GM23248 (cell line): ENCODE data around the gene FKRP. TPM values are rescaled to one million over a fixed set of nuclear protein-coding genes. Genes with fewer than 3 reads are reported as not detected.
A peak's percentile ranks its signal among the peaks of the same experiment; 100 is the strongest.
"Not testable (repeated sequence)": the region's sequence is repeated elsewhere in the genome, so short reads cannot be mapped to it uniquely, and the experiment has no call there.

Experiments used
- DNase-seq: peaks from one replicate; pipeline ENCODE4 v3.0.0-alpha.2; 2015
- H2AFZ ChIP-seq: fragments of 200-600 bp; sonication (generic); 2 replicates; pipeline ENCODE4 v1.6.1; 2016; ENCODE audit warnings: antibody characterized with exemption
- H3F3A ChIP-seq: fragments of 200-600 bp; sonication (generic); 2 replicates; pipeline ENCODE4 v1.6.1; 2016; ENCODE audit warnings: mild to moderate bottlenecking, antibody characterized with exemption, mixed run types; ENCODE audit not compliant: insufficient read depth
- H3K27ac ChIP-seq: fragments of 200-600 bp; sonication (generic); 2 replicates; pipeline ENCODE4 v1.5.1; 2016; ENCODE audit warnings: mild to moderate bottlenecking
- H3K27me3 ChIP-seq: fragments of 200-600 bp; sonication (generic); replicated peaks from 2 replicates; pipeline ENCODE4 v1.6.1; 2016; ENCODE audit warnings: mild to moderate bottlenecking; ENCODE audit not compliant: insufficient read depth
- H3K36me3 ChIP-seq: fragments of 200-600 bp; sonication (generic); 2 replicates; pipeline ENCODE4 v1.6.1; 2016; ENCODE audit warnings: low read depth, mild to moderate bottlenecking
- H3K4me1 ChIP-seq: fragments of 200-600 bp; sonication (generic); 2 replicates; pipeline ENCODE4 v1.6.1; 2016; ENCODE audit warnings: mild to moderate bottlenecking; ENCODE audit not compliant: insufficient read depth
- H3K4me2 ChIP-seq: fragments of 200-600 bp; sonication (generic); one replicate; pipeline ENCODE4 v1.6.1; 2016; ENCODE audit warnings: mild to moderate bottlenecking; ENCODE audit not compliant: unreplicated experiment
- H3K4me3 ChIP-seq: fragments of 200-600 bp; sonication (generic); 2 replicates; pipeline ENCODE4 v1.5.1; 2016; ENCODE audit warnings: mild to moderate bottlenecking
- H3K79me2 ChIP-seq: fragments of 200-600 bp; sonication (generic); 2 replicates; pipeline ENCODE4 v1.6.1; 2016; ENCODE audit warnings: mild to moderate bottlenecking; ENCODE audit not compliant: insufficient read depth
- H3K9ac ChIP-seq: fragments of 200-600 bp; sonication (generic); 2 replicates; pipeline ENCODE4 v1.6.1; 2016; ENCODE audit warnings: mild to moderate bottlenecking
- H3K9me2 ChIP-seq: fragments of 200-600 bp; sonication (generic); 2 replicates; pipeline ENCODE4 v1.6.1; 2016; ENCODE audit warnings: mixed run types, mild to moderate bottlenecking, moderate library complexity; ENCODE audit not compliant: insufficient read depth
- H3K9me3 ChIP-seq: fragments of 200-600 bp; sonication (generic); one replicate; pipeline ENCODE4 v1.6.1; 2017; ENCODE audit warnings: low read depth
- H4K20me1 ChIP-seq: fragments of 200-600 bp; sonication (generic); 2 replicates; pipeline ENCODE4 v1.6.0; 2016; ENCODE audit not compliant: insufficient read depth
- EZH2 ChIP-seq: fragments of 200-600 bp; sonication (generic); IDR thresholded peaks from 2 replicates; pipeline ENCODE4 v1.6.1; 2018; ENCODE audit warnings: antibody characterized with exemption, mild to moderate bottlenecking; ENCODE audit not compliant: insufficient read depth, poor library complexity, severe bottlenecking
- EZH2phosphoT487 ChIP-seq: fragments of 200-600 bp; sonication (generic); IDR thresholded peaks from 2 replicates; pipeline ENCODE4 v1.6.1; 2018; ENCODE audit warnings: antibody characterized with exemption, moderate library complexity, mild to moderate bottlenecking, low read depth; ENCODE audit not compliant: insufficient read depth
- WGBS, 2 experiments: methylation state at CpG; one replicate each; pipeline ENCODE4 v1.1.6; 2015 to 2017; ENCODE audit warnings: low lambda C conversion rate in 2 of 2, low coverage in 1 of 2; ENCODE audit errors: missing lambda C conversion rate in 2 of 2; 5-methylcytosine and 5-hydroxymethylcytosine counted together
- in situ Hi-C: fragments of 300-500 bp; cut with MboI; formaldehyde crosslinking; loops from 2 replicates; pipeline ENCODE4 v1.15.0; 2020
- polyA plus RNA-seq: library from polyadenylated mRNA; unstranded; fragments of >200 nt; fragmentation: Nextera tagmentation; extraction: Ambion mirVana; gene quantifications from 2 replicates; pipeline ENCODE4 v1.2.1, GENCODE V29; 2016
- total RNA-seq: library from RNA; depleted of rRNA; stranded (reverse); fragments of >200 nt; shearing (Covaris generic); gene quantifications from 2 replicates; pipeline ENCODE4 v1.2.3, GENCODE V29; 2014

FKRP gene
- total and polyA plus RNA-seq, 2 experiments from 2014 or later, result 15.0 to 41.5 TPM

DNA sequence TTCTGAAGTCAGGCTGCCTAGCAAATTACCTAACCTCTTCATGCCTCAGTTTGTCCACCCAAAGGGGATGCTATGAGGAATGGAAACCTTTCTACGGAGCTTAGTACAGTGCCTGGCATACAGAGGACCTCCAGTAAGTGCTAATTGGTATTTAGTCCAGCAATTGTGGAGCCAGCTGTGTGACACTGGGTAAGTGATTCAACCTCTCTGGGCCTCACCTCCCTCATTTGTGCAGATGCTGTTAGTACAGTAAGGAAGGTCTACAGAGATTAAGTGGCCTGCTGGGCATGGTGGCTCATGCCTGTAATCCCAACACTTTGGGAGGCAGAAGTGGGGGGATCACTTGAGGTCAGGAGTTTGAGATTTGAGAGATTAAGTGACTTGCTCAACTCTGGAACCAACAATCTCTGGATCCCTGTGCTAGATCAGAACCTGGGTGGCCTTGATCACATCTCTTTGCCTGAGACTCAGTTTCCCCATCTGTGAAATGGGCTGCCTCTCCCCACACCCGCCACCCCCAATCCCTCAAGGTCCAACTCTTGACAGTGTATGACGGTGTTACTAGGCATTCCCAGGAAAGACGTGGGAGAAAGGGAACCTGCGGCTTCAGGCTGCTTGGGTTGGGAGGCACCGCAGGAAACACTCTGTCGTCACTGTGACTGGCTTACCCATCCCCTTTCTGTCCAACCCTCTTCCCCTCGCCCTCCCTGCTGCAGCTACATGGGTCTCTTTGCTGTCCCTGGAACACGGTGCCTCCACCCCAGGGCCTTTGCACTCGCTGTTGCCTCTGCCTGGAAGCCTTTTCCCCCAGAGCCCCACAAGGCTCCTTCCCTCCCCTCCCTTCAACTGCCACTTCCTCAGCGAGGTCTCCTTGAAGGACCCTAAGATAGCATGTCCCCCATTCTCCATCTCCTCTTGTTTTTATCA, 47.2 kb upstream of the FKRP start:
- H2AFZ ChIP-seq, result no peak overlapping the region
- 94 to 98% methylated on average over 9 to 11 of the region's 11 CpGs for WGBS, 2 experiments

DNA sequence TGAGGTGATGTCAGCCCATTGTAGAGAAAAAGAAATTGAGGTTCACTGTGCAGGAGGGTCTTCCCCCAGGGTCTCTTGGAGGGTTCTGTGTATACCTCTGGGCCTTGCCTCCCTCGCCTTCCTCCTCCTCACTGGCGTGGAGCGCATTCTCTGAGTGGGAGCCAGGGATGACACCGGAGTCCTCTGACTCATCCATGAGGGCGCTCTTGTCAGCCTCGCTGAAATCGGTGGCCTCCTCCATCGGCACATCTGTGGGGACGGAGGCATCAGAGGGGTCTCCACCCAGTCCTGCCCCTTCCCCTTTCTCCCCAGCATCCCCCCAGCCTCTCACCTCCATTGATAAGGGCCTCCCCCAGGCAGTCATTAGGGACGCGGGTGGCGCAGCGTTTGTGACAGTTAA, 45.2 kb upstream of the FKRP start:
- Histone ChIP-seq H3K79me2 (no peaks in the 10 kb centered on the region), H3K27me3 (no peaks in the 10 kb centered on the region), H3K4me3 (no peak overlapping the region), H3K4me1 (no peaks in the 10 kb centered on the region), H3K9me3 (no peaks in the 10 kb centered on the region), H2AFZ (no peak overlapping the region), H3K9ac (no peak overlapping the region), H3K9me2 (no peaks in the 10 kb centered on the region), H3K4me2 (no peak overlapping the region), H3K36me3 (peaks cover 41% of the 10 kb centered on the region; the same call in 1 of the 2 replicates), H3K27ac (no peak overlapping the region), H4K20me1 (no peaks in the 10 kb centered on the region), H3F3A (no peaks in the 10 kb centered on the region)
- DNase-seq, result no peak
- in situ Hi-C loops, result no loop called here
- TF ChIP-seq EZH2 (no peak), EZH2phosphoT487 (no peak)
- WGBS, 2 experiments, result 95 to 97% methylated on average over 12 to 13 of the region's 13 CpGs

More for the DNA sequence above, 47.2 kb upstream of the FKRP start:
- no peaks in the 10 kb centered on the region for H3K9me2 ChIP-seq
- no peak for TF ChIP-seq EZH2
- no peak for TF ChIP-seq EZH2phosphoT487
- peaks cover 52% of the 10 kb centered on the region; the same call in 1 of the 2 replicates for H3K36me3 ChIP-seq
- no peak overlapping the region for H3K9ac ChIP-seq
- no peaks in the 10 kb centered on the region for H3K4me1 ChIP-seq
- H3K4me2 ChIP-seq, result no peak overlapping the region
- no peaks in the 10 kb centered on the region for H3F3A ChIP-seq
- no peak overlapping the region for H3K4me3 ChIP-seq
- no peaks in the 10 kb centered on the region for H3K9me3 ChIP-seq
- no peaks in the 10 kb centered on the region for H3K79me2 ChIP-seq
- in situ Hi-C loops, result no loop called here
- DNase-seq, result no peak
- no peak overlapping the region for H3K27ac ChIP-seq
- no peaks in the 10 kb centered on the region for H4K20me1 ChIP-seq
- no peaks in the 10 kb centered on the region for H3K27me3 ChIP-seq

DNA sequence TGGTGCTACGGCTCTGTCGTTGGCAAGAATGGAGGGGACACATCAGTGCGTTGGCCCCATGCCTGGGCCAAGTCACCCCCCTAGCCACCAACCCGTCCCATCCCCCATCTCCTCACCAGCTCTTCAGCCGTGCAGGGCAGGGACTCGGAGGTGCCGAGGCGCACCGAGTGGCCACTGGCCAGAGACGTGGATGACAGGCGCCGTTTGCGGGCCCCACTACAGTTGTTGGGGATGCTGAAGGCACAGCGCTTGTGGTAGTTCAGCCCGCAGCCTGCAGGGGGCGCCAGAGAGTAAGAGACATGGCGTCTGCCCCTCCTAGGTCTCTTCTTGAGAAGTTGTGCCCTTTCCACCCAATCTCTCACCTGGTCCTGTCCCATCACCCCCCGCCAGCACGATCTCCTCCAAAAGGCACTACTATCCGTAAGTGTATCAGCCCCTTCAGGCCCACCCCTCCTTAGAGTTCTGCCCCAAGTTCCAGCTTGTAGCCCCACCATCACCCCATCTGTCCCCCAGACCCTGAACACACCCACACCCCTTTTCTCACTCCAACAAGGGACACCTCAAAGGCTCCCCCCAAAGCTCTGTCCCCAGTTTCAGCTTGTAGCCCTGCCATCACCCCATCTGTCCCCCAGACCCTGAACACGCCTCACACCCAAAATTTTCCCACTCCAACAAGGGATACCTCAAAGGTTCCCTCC, 41.3 kb upstream of the FKRP start:
- no peaks in the 10 kb centered on the region for H4K20me1 ChIP-seq
- no peaks in the 10 kb centered on the region for H3K4me1 ChIP-seq
- H3K9ac ChIP-seq, result no peak overlapping the region
- H3K9me3 ChIP-seq, result no peaks in the 10 kb centered on the region
- TF ChIP-seq EZH2phosphoT487 (no peak), EZH2 (no peak)
- H3K27ac ChIP-seq, result no peak overlapping the region
- no peaks in the 10 kb centered on the region for H3K27me3 ChIP-seq
- H3K4me3 ChIP-seq, result no peak overlapping the region
- H3K79me2 ChIP-seq, result no peaks in the 10 kb centered on the region
- in situ Hi-C loops, result no loop called here
- peaks cover 23% of the 10 kb centered on the region; the same call in 1 of the 2 replicates for H3K36me3 ChIP-seq
- no peak overlapping the region for H3K4me2 ChIP-seq
- H3K9me2 ChIP-seq, result no peaks in the 10 kb centered on the region
- 45 to 46% methylated on average over 13 to 17 of the region's 21 CpGs for WGBS, 2 experiments
- DNase-seq, result peak; percentile 50
- no peak overlapping the region for H2AFZ ChIP-seq
- no peaks in the 10 kb centered on the region; the same call in 1 of the 2 replicates for H3F3A ChIP-seq

DNA sequence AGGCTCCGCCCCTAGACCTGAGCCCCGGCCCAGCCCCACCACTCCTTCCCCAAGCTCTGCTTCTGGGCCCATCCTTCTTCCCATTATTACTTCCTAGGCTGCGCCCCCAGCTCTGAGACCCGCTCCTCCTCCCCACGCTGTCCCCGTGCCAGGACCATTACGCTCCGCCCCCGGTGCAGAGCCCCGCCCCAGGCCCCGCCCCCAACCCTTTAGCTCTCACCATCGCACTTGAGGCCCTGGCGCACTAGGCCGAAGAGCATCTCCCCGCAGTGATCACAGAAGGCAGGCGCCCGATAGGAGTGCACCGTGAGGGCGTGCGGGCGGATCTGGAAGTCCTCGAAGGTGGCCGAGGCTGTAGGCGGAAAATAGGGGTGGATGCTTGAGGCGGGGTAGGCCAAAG, 35.2 kb upstream of the FKRP start:
- Histone ChIP-seq H4K20me1 (no peaks in the 10 kb centered on the region), H3K4me3 (no peak overlapping the region), H3K27me3 (no peaks in the 10 kb centered on the region), H3K4me2 (no peak overlapping the region), H3K9ac (no peak overlapping the region), H3K4me1 (peaks cover 9% of the 10 kb centered on the region; the same call in 1 of the 2 replicates), H3K36me3 (peaks cover 8% of the 10 kb centered on the region; the same call in 1 of the 2 replicates), H3K9me2 (no peaks in the 10 kb centered on the region), H3F3A (no peaks in the 10 kb centered on the region; the same call in 1 of the 2 replicates), H3K27ac (no peak overlapping the region), H3K9me3 (no peaks in the 10 kb centered on the region), H3K79me2 (peaks cover 14% of the 10 kb centered on the region), H2AFZ (no peak overlapping the region)
- DNase-seq, result no peak
- 81 to 97% methylated on average over 15 to 25 of the region's 25 CpGs for WGBS, 2 experiments
- no peak for TF ChIP-seq EZH2
- no peak for TF ChIP-seq EZH2phosphoT487
- in situ Hi-C loops, result no loop called here

- H3K4me1 ChIP-seq, H3K9me2 ChIP-seq, H3K27ac ChIP-seq, in situ Hi-C loops, H3K9ac ChIP-seq, H3F3A ChIP-seq, H3K4me3 ChIP-seq, H2AFZ ChIP-seq, H3K4me2 ChIP-seq, H4K20me1 ChIP-seq, H3K36me3 ChIP-seq, H3K9me3 ChIP-seq, H3K27me3 ChIP-seq, DNase-seq: not testable (repeated sequence)
- peaks cover 26% of the 10 kb centered on the region for H3K79me2 ChIP-seq
- WGBS, 2 experiments, result 91 to 99% methylated on average over 5 to 6 of the region's 6 CpGs
These were observed 33.0 kb upstream of the FKRP start for GRCh38 chr19:46712768-46713338.
